COLO829 (cell line): ENCODE results near the gene CALD1.

ENCODE experiments used
- DNase-seq: peaks from one replicate; pipeline ENCODE4 v3.0.0; 2012; ENCODE audit warnings: low spot score

Gene CALD1

GRCh38 chr7:134859783-134860182 lies 80.3 kb downstream of the CALD1 start:
- DNase-seq: no peak

GRCh38 chr7:134865001-134865845 lies 85.8 kb downstream of the CALD1 start:
- no peak for DNase-seq

- no peak for DNase-seq
Measured at GRCh38 chr7:134866617-134867016, 87.2 kb downstream of the CALD1 start.

GRCh38 chr7:134870156-134870555 lies 90.7 kb downstream of the CALD1 start:
- no peak for DNase-seq

GRCh38 chr7:134870781-134871180 lies 91.3 kb downstream of the CALD1 start:
- no peak for DNase-seq

GRCh38 chr7:134873253-134873652 lies 93.8 kb downstream of the CALD1 start:
- no peak for DNase-seq

- DNase-seq: peak; percentile 66
Measured at GRCh38 chr7:134874407-134874806, 95.0 kb downstream of the CALD1 start.

GRCh38 chr7:134875867-134876266 lies 96.4 kb downstream of the CALD1 start:
- DNase-seq: no peak

- DNase-seq: no peak
Measured at GRCh38 chr7:134878746-134879357, 99.4 kb downstream of the CALD1 start.

- peak; percentile 86 for DNase-seq
Measured at GRCh38 chr7:134879815-134880475, 100.5 kb downstream of the CALD1 start.

- no peak for DNase-seq
Measured at GRCh38 chr7:134882481-134882880, 103.0 kb downstream of the CALD1 start.

GRCh38 chr7:134885967-134886352 lies 106.5 kb downstream of the CALD1 start:
- DNase-seq: peak; percentile 75

- DNase-seq: peak; percentile 51
Measured at GRCh38 chr7:134886353-134887057, 107.1 kb downstream of the CALD1 start.

- DNase-seq: no peak
Measured at GRCh38 chr7:134887523-134887922, 108.1 kb downstream of the CALD1 start.

- DNase-seq: no peak
Measured at GRCh38 chr7:134888141-134888740, 108.8 kb downstream of the CALD1 start.

GRCh38 chr7:134890246-134891240 lies 111.1 kb downstream of the CALD1 start:
- DNase-seq: no peak

- DNase-seq: peak; percentile 99
Measured at GRCh38 chr7:134891262-134891695, 111.8 kb downstream of the CALD1 start.

- peak; percentile 61 for DNase-seq
Measured at GRCh38 chr7:134891696-134892678, 112.6 kb downstream of the CALD1 start.

- no peak for DNase-seq
Measured at GRCh38 chr7:134892963-134893362, 113.5 kb downstream of the CALD1 start.
